Common myeloid progenitor, CD34-positive (primary cell): Measurements from ENCODE around the gene KCNMB4.

Experiments used
- CTCF ChIA-PET: fragments of 350-600 bp; sonication (Branson Sonifier 250); formaldehyde crosslinking; loops from one replicate; lab custom pipeline; 2021; ENCODE audit warnings: antibody characterized with exemption; lab: Charles Lee
- POLR2A ChIA-PET: fragments of 350-600 bp; sonication (Branson Sonifier 250); formaldehyde crosslinking; loops from one replicate; lab custom pipeline; 2021; ENCODE audit warnings: antibody characterized with exemption; lab: Charles Lee
- DNase-seq, 3 donors: peaks; one replicate each; pipeline versions ENCODE4 v3.0.0 to v3.0.0-alpha.2; 2013
- H3K27ac ChIP-seq, 2 experiments: 1 replicate in 1 of 2; 2 replicates in 1 of 2; pipeline ENCODE4 v1.7.0; 2013; ENCODE audit warnings: inconsistent platforms in 2 of 2, low read length in 2 of 2, mild to moderate bottlenecking in 2 of 2, low read depth in 1 of 2, moderate library complexity in 1 of 2; ENCODE audit not compliant: severe bottlenecking in 2 of 2, insufficient read depth in 1 of 2, poor library complexity in 1 of 2
- H3K27me3 ChIP-seq, 5 experiments: replicated peaks in 2 of 5; 1 replicate in 3 of 5; 2 replicates in 2 of 5; pipeline versions ENCODE4 v1.6.1 to v1.7.0; 2013; ENCODE audit warnings: low read length in 4 of 5, mild to moderate bottlenecking in 2 of 5, moderate library complexity in 2 of 5, inconsistent platforms in 1 of 5; ENCODE audit not compliant: insufficient read depth in 5 of 5, control insufficient read depth in 4 of 5
- H3K36me3 ChIP-seq, 4 experiments: 1 replicate in 2 of 4; 2 replicates in 2 of 4; pipeline versions ENCODE4 v1.6.1 to v1.7.0; 2013; ENCODE audit warnings: low read length in 3 of 4, control low read depth in 1 of 4, mild to moderate bottlenecking in 1 of 4; ENCODE audit not compliant: control insufficient read depth in 4 of 4, insufficient read depth in 4 of 4
- H3K4me1 ChIP-seq, 4 experiments: 1 replicate in 3 of 4; 2 replicates in 1 of 4; pipeline versions ENCODE4 v1.6.1 to v1.7.1; 2013; ENCODE audit warnings: low read length in 3 of 4, mild to moderate bottlenecking in 3 of 4, control low read depth in 1 of 4, inconsistent platforms in 1 of 4, moderate library complexity in 1 of 4; ENCODE audit not compliant: control insufficient read depth in 4 of 4, insufficient read depth in 4 of 4; ENCODE audit errors: control extremely low read depth in 1 of 4
- H3K4me3 ChIP-seq, 7 experiments: 1 replicate in 4 of 7; 2 replicates in 3 of 7; pipeline versions ENCODE4 v1.5.1 to v1.7.0; 2013; ENCODE audit warnings: mild to moderate bottlenecking in 7 of 7, low read length in 6 of 7, moderate library complexity in 6 of 7, inconsistent platforms in 2 of 7, low read depth in 2 of 7, control low read depth in 1 of 7; ENCODE audit not compliant: insufficient read depth in 4 of 7, control insufficient read depth in 1 of 7; ENCODE audit errors: extremely low read depth in 1 of 7
- H3K9me3 ChIP-seq, 5 experiments: 1 replicate in 4 of 5; 2 replicates in 1 of 5; pipeline versions ENCODE4 v1.6.1 to v1.7.1; 2013; ENCODE audit warnings: low read length in 4 of 5, mild to moderate bottlenecking in 2 of 5, inconsistent platforms in 1 of 5, low read depth in 1 of 5, moderate library complexity in 1 of 5; ENCODE audit not compliant: control insufficient read depth in 4 of 5, insufficient read depth in 2 of 5; ENCODE audit errors: control extremely low read depth in 1 of 5
- WGBS: methylation state at CpG from one replicate; pipeline ENCODE4 v1.1.5; 2013; ENCODE audit not compliant: insufficient coverage; 5-methylcytosine and 5-hydroxymethylcytosine counted together

Gene KCNMB4

DNA sequence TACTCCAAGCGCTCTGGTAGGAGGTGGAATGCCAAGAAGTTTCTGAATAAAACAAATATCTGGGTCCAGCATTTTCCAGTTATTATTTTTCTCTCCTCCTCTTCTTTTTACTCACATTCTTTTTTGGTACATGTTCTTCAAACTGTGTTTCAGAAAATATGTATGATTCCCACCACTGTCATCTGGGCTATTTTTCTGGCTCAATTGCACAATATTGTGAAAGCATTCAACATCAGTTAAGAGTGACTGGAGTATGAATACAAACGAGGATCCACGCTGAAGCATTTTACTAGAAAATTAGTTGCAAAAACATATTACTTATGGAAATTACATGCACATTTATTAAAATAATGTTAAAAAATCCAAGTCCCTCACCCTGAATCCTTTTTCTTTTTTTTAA, 61.5 kb downstream of the KCNMB4 start:
- DNase-seq = no peak

DNA sequence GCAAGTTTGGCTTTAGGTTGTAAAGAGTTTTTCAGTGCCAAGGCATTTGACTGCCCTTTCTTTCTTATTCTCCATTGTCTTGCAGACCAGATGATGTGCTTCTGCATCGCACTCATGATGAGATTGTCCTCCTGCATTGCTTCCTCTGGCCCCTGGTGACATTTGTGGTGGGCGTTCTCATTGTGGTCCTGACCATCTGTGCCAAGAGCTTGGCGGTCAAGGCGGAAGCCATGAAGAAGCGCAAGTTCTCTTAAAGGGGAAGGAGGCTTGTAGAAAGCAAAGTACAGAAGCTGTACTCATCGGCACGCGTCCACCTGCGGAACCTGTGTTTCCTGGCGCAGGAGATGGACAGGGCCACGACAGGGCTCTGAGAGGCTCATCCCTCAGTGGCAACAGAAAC, 64.3 kb downstream of the KCNMB4 start:
- ChIA-PET POLR2A (no interaction called here), CTCF (no interaction called here)
- no peaks in the 10 kb centered on the region for H3K4me1 ChIP-seq
- WGBS = 94% methylated on average over 11 of the region's 11 CpGs
- no peaks in the 10 kb centered on the region for H3K36me3 ChIP-seq
- no peaks in the 10 kb centered on the region for H3K27me3 ChIP-seq
- no peaks in the 10 kb centered on the region for H3K9me3 ChIP-seq
- no peak for DNase-seq
- H3K27ac ChIP-seq = no peak overlapping the region
- no peak overlapping the region for H3K4me3 ChIP-seq

More for the DNA sequence above, 61.5 kb downstream of the KCNMB4 start:
- Histone ChIP-seq H3K4me1 (no peaks in the 10 kb centered on the region), H3K4me3 (no peak overlapping the region), H3K27me3 (no peaks in the 10 kb centered on the region), H3K9me3 (no peaks in the 10 kb centered on the region), H3K36me3 (no peaks in the 10 kb centered on the region), H3K27ac (no peak overlapping the region)
- POLR2A ChIA-PET = no interaction called here
- WGBS = no CpG with 5 or more reads among the region's 3 CpGs
- CTCF ChIA-PET = no interaction called here

DNA sequence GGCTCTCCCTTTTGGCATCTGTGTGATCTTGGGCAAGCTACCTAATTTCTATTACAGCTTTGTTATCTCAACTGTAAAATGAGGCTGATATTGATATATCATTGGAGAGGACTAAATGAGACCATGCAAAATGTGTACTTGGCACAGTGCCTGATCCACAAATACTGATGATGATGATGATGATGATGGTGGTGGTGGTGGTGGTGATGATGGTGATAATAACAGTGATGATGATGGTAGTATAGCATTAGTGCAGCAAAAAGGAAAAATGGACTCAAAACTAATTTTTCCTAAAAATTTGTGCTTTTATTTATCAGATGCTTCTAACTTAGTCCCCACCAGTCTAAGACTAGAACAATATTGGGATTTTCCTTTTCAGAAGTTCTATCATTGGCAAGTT, 70.7 kb downstream of the KCNMB4 start:
- H3K27me3 ChIP-seq = no peaks in the 10 kb centered on the region
- CTCF ChIA-PET = no interaction called here

DNA sequence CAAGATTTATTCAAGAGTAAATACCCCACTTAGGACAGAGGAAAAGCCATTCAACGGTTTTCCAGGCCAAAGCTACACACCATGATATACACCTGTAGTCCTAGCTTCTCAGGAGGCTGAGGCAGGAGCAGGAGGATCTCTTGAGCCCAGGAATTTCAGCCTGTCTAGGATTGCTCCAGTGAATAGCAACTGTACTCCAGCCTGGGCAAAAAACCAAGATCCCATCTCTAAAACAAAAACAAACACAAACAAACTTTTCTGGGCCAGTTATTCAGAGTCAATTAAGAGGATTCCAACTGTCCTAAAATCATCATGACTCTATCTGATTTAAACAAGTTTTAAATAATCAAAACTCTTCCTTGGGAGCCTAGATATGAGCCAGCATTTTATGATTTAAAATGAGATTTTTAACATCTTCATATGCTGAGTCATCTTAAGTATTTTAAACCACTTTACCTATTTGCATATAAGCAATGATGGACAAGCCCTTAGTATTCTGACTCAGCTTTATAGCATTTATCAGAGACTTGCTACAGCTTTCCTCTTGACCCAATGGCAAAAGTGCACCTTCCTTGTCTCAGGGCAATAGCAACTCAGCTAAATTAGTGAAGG, 77.1 kb downstream of the KCNMB4 start:
- no peak for DNase-seq
- ChIA-PET POLR2A (no interaction called here), CTCF (no interaction called here)
- Histone ChIP-seq H3K9me3 (no peaks in the 10 kb centered on the region), H3K4me1 (no peaks in the 10 kb centered on the region), H3K4me3 (no peak overlapping the region), H3K27ac (no peak overlapping the region), H3K36me3 (no peaks in the 10 kb centered on the region), H3K27me3 (no peaks in the 10 kb centered on the region)
- WGBS = 0% methylated on average over 1 of the region's 1 CpG

More for the DNA sequence above, 70.7 kb downstream of the KCNMB4 start:
- Histone ChIP-seq H3K9me3 (no peaks in the 10 kb centered on the region), H3K4me1 (no peaks in the 10 kb centered on the region), H3K4me3 (no peak overlapping the region), H3K36me3 (no peaks in the 10 kb centered on the region), H3K27ac (no peak overlapping the region)
- DNase-seq = no peak
- POLR2A ChIA-PET = no interaction called here

DNA sequence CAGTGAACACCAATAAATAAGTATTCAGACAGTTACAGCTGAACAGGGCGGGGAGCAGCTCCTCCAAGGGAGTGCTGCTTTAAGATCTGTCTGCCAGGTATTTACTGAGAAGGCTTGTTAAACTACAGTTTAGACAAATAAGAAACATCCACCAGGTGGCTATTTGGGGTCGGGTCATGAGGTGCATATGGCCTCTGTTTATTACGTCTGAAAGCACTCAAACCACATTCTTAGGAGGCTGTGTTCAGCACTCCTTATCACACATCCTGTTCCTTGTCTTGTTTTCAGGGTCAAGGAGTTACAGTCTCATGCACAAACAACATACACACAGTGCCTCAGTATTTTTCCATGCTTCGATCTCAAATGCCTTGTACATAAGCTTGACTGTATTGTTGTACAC, 78.8 kb downstream of the KCNMB4 start:
- Histone ChIP-seq H3K27ac (no peak overlapping the region), H3K36me3 (no peaks in the 10 kb centered on the region), H3K27me3 (no peaks in the 10 kb centered on the region), H3K4me1 (no peaks in the 10 kb centered on the region), H3K9me3 (peaks cover 0 to 3% (median 0%) of the 10 kb centered on the region in 5 experiments), H3K4me3 (no peak overlapping the region)
- CTCF ChIA-PET = interaction anchor here (0.5 kb wide), 1 partner anchor 819 kb away, joined by 3 read pairs; no protein-coding TSS in a partner anchor
- 70% methylated on average over 4 of the region's 4 CpGs for WGBS
- POLR2A ChIA-PET = no interaction called here
- DNase-seq = no peak

DNA sequence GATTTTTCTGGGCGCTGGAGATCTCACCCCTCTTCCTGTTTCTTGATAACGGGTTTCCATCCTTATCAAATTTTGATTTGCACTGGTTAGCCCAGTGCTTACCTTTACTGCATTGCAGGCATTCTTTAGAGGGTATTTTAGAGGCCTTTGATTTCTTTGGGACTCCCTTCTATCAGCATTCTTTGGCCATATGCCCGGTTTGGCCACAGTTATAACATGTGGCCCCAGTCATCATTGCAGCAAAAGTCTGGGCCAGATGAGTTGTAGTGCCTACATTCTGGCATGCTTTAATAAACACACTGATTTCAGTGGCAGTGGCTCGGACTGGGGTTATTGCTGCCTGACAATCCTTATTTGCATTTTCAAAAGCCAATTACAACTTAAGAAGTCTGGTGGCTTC, 82.3 kb downstream of the KCNMB4 start:
- no peak for DNase-seq
- WGBS = 93% methylated on average over 3 of the region's 4 CpGs
- POLR2A ChIA-PET = no interaction called here
- no peak overlapping the region for H3K27ac ChIP-seq
- H3K4me3 ChIP-seq = no peak overlapping the region
- H3K27me3 ChIP-seq = no peaks in the 10 kb centered on the region
- H3K36me3 ChIP-seq = no peaks in the 10 kb centered on the region
- no peaks in the 10 kb centered on the region for H3K4me1 ChIP-seq
- CTCF ChIA-PET = no interaction called here
- peaks cover 0 to 14% (median 3%) of the 10 kb centered on the region in 5 experiments for H3K9me3 ChIP-seq

DNA sequence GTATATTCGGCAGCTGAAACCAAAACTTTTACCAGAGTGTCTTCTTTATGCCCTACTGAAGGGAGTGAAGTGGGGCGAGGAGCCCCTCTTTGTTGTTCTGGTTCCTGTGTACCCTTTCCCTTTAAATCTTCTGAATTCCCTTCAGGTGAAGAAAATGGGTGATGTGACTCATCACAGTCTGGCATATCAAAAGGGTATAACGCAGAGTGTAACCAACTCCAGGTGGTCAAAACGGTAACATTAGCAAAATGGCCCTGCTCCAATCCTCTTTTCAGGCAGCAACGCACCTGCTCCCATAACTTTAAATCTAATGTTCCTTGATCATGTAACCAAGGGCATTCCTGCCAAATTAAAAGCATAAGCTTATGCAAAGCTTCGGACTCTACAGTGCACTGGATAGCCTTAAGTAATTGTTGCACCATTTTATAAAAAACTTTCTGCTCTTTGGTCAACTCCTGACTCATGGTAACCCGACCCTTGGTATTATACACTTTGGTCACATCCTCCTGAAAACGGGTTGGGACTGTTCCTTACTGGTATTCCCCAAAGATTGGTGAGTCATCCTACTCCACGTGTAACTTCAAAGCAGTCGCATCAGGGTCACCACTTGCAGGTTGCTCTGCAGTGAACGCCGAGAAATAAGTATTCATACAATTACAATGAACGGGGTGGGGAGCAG, 83.1 kb downstream of the KCNMB4 start:
- no peaks in the 10 kb centered on the region for H3K27me3 ChIP-seq
- no peaks in the 10 kb centered on the region for H3K4me1 ChIP-seq
- H3K4me3 ChIP-seq = no peak overlapping the region
- H3K27ac ChIP-seq = no peak overlapping the region
- peaks cover 0 to 14% (median 3%) of the 10 kb centered on the region in 5 experiments for H3K9me3 ChIP-seq
- ChIA-PET POLR2A (no interaction called here), CTCF (no interaction called here)
- no peak for DNase-seq
- WGBS = 85% methylated on average over 8 of the region's 13 CpGs
- H3K36me3 ChIP-seq = no peaks in the 10 kb centered on the region
